GM12878 (cell line): Measurements from ENCODE around the gene EIF2B5. TPM values are rescaled to one million over a fixed set of nuclear protein-coding genes. Genes with fewer than 3 reads are reported as not detected.

Experiments used
- ASH2L ChIP-seq: fragments of 300-600, 200-600 bp; sonication (generic); IDR thresholded peaks from 2 replicates; pipeline ENCODE4 v1.6.1; 2017; ENCODE audit warnings: low read depth, mild to moderate bottlenecking, borderline replicate concordance
- HDAC6 ChIP-seq: fragments of 200-600 bp; sonication (generic); IDR thresholded peaks from one replicate; pipeline ENCODE4 v1.8.0; 2017; ENCODE audit warnings: antibody characterized with exemption; ENCODE audit not compliant: unreplicated experiment
- IKZF1 ChIP-seq: fragments of 450-650 bp; conservative IDR thresholded peaks from 2 replicates; pipeline ENCODE4 v1.6.1; 2017; ENCODE audit warnings: antibody characterized with exemption, mild to moderate bottlenecking
- IKZF2 ChIP-seq, 2 experiments: fragments of 450-650 bp; IDR thresholded peaks; 2 replicates each; pipeline ENCODE4 v1.6.1; 2017; ENCODE audit warnings: mild to moderate bottlenecking in 2 of 2, moderate library complexity in 2 of 2
- JUNB ChIP-seq: IDR thresholded peaks from 2 replicates; pipeline ENCODE4 v1.6.1; 2016; ENCODE audit warnings: antibody characterized with exemption, mild to moderate bottlenecking
- MEF2A ChIP-seq: IDR thresholded peaks from 2 replicates; pipeline ENCODE4 v1.6.1; 2011; ENCODE audit warnings: low read depth, mild to moderate bottlenecking, low read length, moderate library complexity; ENCODE audit not compliant: insufficient read depth
- MYB ChIP-seq: fragments of 150-350 bp; IDR thresholded peaks from 2 replicates; pipeline ENCODE4 v1.6.1; 2014; ENCODE audit warnings: mild to moderate bottlenecking, low read depth, low read length, borderline replicate concordance
- NR2F1 ChIP-seq: fragments of 450-650 bp; conservative IDR thresholded peaks from 2 replicates; pipeline ENCODE4 v1.6.1; 2017; ENCODE audit warnings: mild to moderate bottlenecking
- POLR2A ChIP-seq: IDR thresholded peaks from 2 replicates; pipeline ENCODE4 v1.6.1; 2011; ENCODE audit warnings: low read depth, mild to moderate bottlenecking, low read length
- POLR2AphosphoS5 ChIP-seq: IDR thresholded peaks from 2 replicates; pipeline ENCODE4 v1.6.1; 2011; ENCODE audit warnings: mild to moderate bottlenecking, low read length, inconsistent platforms
- SMAD5 ChIP-seq: IDR thresholded peaks from 2 replicates; pipeline ENCODE4 v1.6.1; 2016; ENCODE audit warnings: antibody characterized with exemption, low read depth
- SREBF2 ChIP-seq: IDR thresholded peaks from 2 replicates; pipeline ENCODE4 v1.6.1; 2012; ENCODE audit warnings: mild to moderate bottlenecking, low read length
- STAT1 ChIP-seq: fragments of 450-650 bp; conservative IDR thresholded peaks from 2 replicates; pipeline ENCODE4 v1.6.1; 2014; ENCODE audit warnings: antibody characterized with exemption, mild to moderate bottlenecking
- TAF1 ChIP-seq: IDR thresholded peaks from 2 replicates; pipeline ENCODE4 v1.6.1; 2011; ENCODE audit warnings: mild to moderate bottlenecking, low read depth, low read length, borderline replicate concordance
- TBL1XR1 ChIP-seq: IDR thresholded peaks from 2 replicates; pipeline ENCODE4 v1.6.1; 2012; ENCODE audit warnings: low read depth, low read length, improper control_type of control experiment
- WRNIP1 ChIP-seq: IDR thresholded peaks from 2 replicates; pipeline ENCODE4 v1.6.1; 2011; ENCODE audit warnings: low read depth, low read length, improper control_type of control experiment, borderline replicate concordance
- ZBED1 ChIP-seq: IDR thresholded peaks from 2 replicates; pipeline ENCODE4 v1.6.1; 2016; ENCODE audit warnings: borderline replicate concordance
- ZNF384 ChIP-seq: IDR thresholded peaks from 2 replicates; pipeline ENCODE4 v1.6.1; 2012; ENCODE audit warnings: low read depth, mild to moderate bottlenecking, low read length, improper control_type of control experiment, borderline replicate concordance
- polyA plus RNA-seq, 11 experiments: library from polyadenylated mRNA; depleted of rRNA in 4 of 11; unstranded in 6 of 11; stranded (reverse) in 5 of 11; fragments of >200 nt; fragmentation: Nextera tagmentation in 4 of 11; fragmentation: Illumina TruSeq in 1 of 11; extraction: Ambion mirVana in 4 of 11; extraction: Trizol in 1 of 11; gene quantifications; 1 replicate in 1 of 11; 2 replicates in 10 of 11; pipeline versions ENCODE4 v1.2.1 to v1.2.3, GENCODE V29; 2011 to 2016; ENCODE audit warnings: inconsistent platforms in 2 of 11, missing spikeins in 2 of 11, low read depth in 1 of 11
- total RNA-seq, 4 experiments: library from RNA; depleted of rRNA in 3 of 4; stranded (reverse); fragments of >200 nt in 3 of 4; fragmentation: Illumina TruSeq in 1 of 4; extraction: Trizol in 1 of 4; gene quantifications; 2 replicates each; pipeline versions ENCODE4 v1.2.1 to v1.2.3, GENCODE V29; 2013 to 2021
- TF ChIP-seq, protein P1 (sequence below): fragments of 450-650 bp; IDR thresholded peaks from 2 replicates; pipeline ENCODE4 v1.6.1; 2018; ENCODE audit warnings: mild to moderate bottlenecking, low read depth, moderate library complexity; ENCODE audit not compliant: partially characterized antibody
- TF ChIP-seq, protein P2 (sequence below): IDR thresholded peaks from 2 replicates; pipeline ENCODE4 v1.6.1; 2012; ENCODE audit warnings: low read depth, low read length, improper control_type of control experiment
- TF ChIP-seq, protein P3 (sequence below): fragments of 450-650 bp; IDR thresholded peaks from 2 replicates; pipeline ENCODE4 v1.6.1; 2016; ENCODE audit warnings: mild to moderate bottlenecking, moderate library complexity, borderline replicate concordance
- TF ChIP-seq, protein P4 (sequence below): fragments of 450-650 bp; IDR thresholded peaks from 2 replicates; pipeline ENCODE4 v1.6.1; 2017; ENCODE audit warnings: mild to moderate bottlenecking

Gene EIF2B5
- total and polyA plus RNA-seq, 10 of the 15 experiments (the other 5 are each of a cell fraction or from before 2014, with no cell fraction given) = 13.7 to 82.7 (median 52.2) TPM

DNA sequence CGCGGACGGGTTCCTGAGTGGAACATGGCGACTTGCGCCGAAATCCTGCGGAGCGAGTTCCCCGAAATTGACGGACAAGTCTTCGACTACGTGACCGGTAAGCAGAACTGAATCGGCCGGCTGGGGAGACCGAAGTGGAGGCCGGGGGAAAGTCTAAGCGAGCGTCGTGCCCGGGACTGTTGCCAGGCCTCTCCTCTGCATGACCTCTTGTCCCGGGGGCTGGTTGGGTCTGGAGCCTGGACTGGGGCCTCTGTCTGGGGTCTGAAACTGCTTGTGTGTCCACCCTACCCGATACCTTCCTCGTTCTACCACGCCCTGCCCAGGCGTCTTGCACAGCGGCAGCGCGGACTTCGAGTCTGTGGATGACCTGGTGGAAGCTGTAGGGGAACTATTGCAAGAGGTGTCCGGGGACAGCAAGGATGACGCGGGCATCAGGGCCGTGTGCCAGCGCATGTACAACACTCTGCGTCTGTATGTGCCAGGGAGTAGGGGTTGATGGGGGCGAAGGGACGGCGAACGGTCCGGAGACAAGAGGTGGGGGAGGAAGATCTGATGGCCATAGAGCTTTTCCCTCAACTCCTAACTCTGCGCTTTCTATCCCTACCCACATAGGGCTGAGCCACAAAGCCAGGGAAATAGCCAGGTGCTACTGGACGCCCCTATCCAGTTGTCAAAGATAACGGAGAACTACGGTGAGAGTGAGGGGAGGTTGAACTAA lies 51.2 kb downstream of the EIF2B5 start, which contains the start of gene ABCF3 (continued):
- TF ChIP-seq, protein P1, sequence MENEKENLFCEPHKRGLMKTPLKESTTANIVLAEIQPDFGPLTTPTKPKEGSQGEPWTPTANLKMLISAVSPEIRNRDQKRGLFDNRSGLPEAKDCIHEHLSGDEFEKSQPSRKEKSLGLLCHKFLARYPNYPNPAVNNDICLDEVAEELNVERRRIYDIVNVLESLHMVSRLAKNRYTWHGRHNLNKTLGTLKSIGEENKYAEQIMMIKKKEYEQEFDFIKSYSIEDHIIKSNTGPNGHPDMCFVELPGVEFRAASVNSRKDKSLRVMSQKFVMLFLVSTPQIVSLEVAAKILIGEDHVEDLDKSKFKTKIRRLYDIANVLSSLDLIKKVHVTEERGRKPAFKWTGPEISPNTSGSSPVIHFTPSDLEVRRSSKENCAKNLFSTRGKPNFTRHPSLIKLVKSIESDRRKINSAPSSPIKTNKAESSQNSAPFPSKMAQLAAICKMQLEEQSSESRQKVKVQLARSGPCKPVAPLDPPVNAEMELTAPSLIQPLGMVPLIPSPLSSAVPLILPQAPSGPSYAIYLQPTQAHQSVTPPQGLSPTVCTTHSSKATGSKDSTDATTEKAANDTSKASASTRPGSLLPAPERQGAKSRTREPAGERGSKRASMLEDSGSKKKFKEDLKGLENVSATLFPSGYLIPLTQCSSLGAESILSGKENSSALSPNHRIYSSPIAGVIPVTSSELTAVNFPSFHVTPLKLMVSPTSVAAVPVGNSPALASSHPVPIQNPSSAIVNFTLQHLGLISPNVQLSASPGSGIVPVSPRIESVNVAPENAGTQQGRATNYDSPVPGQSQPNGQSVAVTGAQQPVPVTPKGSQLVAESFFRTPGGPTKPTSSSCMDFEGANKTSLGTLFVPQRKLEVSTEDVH = no peak
- TF ChIP-seq ZBED1 (no peak), JUNB (no peak), SREBF2 (no peak), IKZF2 (IDR thresholded peaks at IDR 0.05) (no peak), MEF2A (0 out of 2 replicates have a peak, but pooled peaks have one; percentile 10), NR2F1 (peak; percentile 53; the same call in 1 of the 2 replicates), TBL1XR1 (no peak), ZNF384 (no peak), POLR2A (peak; percentile 89), TAF1 (peak; percentile 80), ASH2L (no peak), MYB (no peak), STAT1 (no peak), IKZF1 (no peak), POLR2AphosphoS5 (peak; percentile 78), SMAD5 (peak; percentile 79; the same call in 1 of the 2 replicates), HDAC6 (no peak), WRNIP1 (no peak)
- TF ChIP-seq, protein P2, sequence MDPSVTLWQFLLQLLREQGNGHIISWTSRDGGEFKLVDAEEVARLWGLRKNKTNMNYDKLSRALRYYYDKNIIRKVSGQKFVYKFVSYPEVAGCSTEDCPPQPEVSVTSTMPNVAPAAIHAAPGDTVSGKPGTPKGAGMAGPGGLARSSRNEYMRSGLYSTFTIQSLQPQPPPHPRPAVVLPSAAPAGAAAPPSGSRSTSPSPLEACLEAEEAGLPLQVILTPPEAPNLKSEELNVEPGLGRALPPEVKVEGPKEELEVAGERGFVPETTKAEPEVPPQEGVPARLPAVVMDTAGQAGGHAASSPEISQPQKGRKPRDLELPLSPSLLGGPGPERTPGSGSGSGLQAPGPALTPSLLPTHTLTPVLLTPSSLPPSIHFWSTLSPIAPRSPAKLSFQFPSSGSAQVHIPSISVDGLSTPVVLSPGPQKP = no peak
- TF ChIP-seq, protein P3, sequence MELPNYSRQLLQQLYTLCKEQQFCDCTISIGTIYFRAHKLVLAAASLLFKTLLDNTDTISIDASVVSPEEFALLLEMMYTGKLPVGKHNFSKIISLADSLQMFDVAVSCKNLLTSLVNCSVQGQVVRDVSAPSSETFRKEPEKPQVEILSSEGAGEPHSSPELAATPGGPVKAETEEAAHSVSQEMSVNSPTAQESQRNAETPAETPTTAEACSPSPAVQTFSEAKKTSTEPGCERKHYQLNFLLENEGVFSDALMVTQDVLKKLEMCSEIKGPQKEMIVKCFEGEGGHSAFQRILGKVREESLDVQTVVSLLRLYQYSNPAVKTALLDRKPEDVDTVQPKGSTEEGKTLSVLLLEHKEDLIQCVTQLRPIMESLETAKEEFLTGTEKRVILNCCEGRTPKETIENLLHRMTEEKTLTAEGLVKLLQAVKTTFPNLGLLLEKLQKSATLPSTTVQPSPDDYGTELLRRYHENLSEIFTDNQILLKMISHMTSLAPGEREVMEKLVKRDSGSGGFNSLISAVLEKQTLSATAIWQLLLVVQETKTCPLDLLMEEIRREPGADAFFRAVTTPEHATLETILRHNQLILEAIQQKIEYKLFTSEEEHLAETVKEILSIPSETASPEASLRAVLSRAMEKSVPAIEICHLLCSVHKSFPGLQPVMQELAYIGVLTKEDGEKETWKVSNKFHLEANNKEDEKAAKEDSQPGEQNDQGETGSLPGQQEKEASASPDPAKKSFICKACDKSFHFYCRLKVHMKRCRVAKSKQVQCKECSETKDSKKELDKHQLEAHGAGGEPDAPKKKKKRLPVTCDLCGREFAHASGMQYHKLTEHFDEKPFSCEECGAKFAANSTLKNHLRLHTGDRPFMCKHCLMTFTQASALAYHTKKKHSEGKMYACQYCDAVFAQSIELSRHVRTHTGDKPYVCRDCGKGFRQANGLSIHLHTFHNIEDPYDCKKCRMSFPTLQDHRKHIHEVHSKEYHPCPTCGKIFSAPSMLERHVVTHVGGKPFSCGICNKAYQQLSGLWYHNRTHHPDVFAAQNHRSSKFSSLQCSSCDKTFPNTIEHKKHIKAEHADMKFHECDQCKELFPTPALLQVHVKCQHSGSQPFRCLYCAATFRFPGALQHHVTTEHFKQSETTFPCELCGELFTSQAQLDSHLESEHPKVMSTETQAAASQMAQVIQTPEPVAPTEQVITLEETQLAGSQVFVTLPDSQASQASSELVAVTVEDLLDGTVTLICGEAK = no peak
- TF ChIP-seq, protein P4, sequence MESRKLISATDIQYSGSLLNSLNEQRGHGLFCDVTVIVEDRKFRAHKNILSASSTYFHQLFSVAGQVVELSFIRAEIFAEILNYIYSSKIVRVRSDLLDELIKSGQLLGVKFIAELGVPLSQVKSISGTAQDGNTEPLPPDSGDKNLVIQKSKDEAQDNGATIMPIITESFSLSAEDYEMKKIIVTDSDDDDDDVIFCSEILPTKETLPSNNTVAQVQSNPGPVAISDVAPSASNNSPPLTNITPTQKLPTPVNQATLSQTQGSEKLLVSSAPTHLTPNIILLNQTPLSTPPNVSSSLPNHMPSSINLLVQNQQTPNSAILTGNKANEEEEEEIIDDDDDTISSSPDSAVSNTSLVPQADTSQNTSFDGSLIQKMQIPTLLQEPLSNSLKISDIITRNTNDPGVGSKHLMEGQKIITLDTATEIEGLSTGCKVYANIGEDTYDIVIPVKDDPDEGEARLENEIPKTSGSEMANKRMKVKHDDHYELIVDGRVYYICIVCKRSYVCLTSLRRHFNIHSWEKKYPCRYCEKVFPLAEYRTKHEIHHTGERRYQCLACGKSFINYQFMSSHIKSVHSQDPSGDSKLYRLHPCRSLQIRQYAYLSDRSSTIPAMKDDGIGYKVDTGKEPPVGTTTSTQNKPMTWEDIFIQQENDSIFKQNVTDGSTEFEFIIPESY = no peak
